Lower leg skin (tissue), 3 donors: ENCODE data around the gene COX6A1.

ENCODE experiments used
- POLR2A ChIP-seq, 2 donors: fragments of 450-650 bp; IDR thresholded peaks; one replicate each; pipeline ENCODE4 v1.6.1; 2016 to 2017; ENCODE audit warnings: antibody characterized with exemption in 2 of 2, mild to moderate bottlenecking in 1 of 2, moderate library complexity in 1 of 2
- TF ChIP-seq, protein P1 (sequence below), 3 donors: fragments of 450-650 bp; IDR thresholded peaks; one replicate each; pipeline ENCODE4 v1.5.1; 2016; ENCODE audit warnings: antibody characterized with exemption in 3 of 3, mild to moderate bottlenecking in 3 of 3, moderate library complexity in 2 of 3

DNA sequence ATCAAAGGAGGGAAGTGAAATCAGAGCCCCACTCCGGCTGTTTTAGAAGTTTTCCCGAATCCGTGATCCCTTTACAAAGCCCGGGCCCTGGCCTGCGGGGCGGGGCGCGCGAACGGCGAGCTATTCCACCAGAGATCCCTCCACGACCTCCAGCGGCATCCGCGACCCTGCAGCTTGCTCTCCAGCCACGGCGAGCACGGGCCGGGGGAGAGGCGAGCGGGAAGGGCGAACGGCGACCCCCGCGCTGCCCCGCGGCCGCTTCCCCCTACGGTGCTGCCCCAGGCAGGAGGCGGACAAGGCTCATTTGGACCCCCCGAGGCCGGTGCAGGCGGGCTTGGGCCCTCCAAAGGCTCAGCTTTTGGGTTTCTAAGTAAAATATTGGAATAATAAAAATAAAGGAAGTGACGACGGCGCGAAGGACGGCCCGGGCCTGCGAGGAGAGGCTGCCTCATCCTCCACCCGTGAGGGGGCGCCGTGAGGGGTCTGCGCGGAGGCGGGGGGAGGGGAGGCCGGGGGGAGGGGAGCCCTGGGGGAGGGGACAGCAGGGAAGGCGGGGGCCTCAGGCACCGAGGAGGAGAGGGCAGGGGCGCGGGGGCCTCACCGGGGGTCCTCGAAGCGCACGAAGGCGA, 31.0 kb downstream of the COX6A1 start:
- TF ChIP-seq, protein P1, sequence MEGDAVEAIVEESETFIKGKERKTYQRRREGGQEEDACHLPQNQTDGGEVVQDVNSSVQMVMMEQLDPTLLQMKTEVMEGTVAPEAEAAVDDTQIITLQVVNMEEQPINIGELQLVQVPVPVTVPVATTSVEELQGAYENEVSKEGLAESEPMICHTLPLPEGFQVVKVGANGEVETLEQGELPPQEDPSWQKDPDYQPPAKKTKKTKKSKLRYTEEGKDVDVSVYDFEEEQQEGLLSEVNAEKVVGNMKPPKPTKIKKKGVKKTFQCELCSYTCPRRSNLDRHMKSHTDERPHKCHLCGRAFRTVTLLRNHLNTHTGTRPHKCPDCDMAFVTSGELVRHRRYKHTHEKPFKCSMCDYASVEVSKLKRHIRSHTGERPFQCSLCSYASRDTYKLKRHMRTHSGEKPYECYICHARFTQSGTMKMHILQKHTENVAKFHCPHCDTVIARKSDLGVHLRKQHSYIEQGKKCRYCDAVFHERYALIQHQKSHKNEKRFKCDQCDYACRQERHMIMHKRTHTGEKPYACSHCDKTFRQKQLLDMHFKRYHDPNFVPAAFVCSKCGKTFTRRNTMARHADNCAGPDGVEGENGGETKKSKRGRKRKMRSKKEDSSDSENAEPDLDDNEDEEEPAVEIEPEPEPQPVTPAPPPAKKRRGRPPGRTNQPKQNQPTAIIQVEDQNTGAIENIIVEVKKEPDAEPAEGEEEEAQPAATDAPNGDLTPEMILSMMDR (IDR thresholded peaks at IDR 0.05) = no peak
- no peak for TF ChIP-seq POLR2A (IDR thresholded peaks at IDR 0.05)
